LoVo (cell line): ENCODE results near the gene HDGFL2.

ENCODE experiments used
- DNase-seq: peaks from one replicate; pipeline ENCODE4 v3.0.0-alpha.2; 2016; ENCODE audit warnings: low spot score

Gene HDGFL2

DNA sequence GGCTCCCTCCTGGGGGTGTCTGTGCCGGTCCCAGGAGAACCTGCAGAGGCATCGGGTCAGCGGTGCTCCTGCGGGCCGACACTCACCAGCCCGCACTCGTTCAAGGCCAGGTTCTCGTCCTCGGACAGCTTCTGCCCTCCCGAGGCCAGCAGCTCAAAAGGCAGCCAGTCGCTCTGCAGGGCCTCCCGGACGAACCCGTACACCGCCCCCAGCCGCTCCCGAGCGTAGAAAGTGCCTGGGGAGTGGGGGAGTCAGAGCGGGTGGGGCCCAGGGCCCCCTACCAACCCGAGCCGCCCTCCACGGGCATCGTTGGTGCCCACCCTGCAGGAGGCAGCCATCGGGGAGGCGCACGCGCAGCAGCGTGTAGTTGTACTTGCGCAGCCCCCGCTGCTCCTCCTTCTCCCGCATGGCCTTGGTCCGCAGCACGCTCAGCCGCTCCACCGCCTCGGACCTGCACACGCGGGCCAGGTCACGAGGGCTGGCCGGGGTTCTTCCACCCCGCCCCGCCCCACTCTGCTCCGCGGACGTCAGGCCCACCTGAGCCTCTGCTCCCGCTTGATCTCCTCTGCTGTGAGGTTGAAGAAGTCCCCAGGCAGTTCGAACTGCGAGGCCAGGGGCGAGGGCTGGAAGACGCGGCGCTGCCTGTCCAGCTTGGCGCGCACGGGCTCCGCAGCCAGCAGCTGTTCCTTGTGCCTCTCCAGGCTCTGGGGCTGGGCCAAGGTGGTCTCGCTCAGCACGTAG, 26.0 kb upstream of the HDGFL2 start:
- no peak for DNase-seq

DNA sequence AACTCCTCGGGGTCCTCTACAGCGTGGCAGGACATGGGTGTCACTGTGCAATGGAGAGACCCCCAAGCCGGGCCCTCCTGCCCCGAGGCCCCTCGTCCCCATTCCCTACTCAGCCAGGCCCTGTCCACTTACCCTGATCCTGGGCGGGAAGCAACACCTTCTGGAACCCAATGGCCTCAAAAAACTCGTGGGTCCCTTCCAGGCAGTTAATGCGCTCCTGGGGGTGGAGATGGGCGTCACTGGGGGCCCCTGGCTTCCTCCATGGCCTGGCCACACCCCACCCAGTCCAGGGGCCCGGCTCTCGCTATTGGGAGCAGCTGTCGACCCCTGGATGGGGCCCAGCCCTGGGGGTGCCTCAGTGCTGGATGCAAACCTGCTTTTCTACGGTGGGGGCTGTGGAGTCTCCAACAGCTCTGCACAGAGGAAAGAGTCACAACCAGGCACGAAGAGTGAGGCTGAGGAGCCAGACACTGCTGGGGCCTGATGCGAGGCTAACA, 25.3 kb upstream of the HDGFL2 start:
- no peak for DNase-seq

DNA sequence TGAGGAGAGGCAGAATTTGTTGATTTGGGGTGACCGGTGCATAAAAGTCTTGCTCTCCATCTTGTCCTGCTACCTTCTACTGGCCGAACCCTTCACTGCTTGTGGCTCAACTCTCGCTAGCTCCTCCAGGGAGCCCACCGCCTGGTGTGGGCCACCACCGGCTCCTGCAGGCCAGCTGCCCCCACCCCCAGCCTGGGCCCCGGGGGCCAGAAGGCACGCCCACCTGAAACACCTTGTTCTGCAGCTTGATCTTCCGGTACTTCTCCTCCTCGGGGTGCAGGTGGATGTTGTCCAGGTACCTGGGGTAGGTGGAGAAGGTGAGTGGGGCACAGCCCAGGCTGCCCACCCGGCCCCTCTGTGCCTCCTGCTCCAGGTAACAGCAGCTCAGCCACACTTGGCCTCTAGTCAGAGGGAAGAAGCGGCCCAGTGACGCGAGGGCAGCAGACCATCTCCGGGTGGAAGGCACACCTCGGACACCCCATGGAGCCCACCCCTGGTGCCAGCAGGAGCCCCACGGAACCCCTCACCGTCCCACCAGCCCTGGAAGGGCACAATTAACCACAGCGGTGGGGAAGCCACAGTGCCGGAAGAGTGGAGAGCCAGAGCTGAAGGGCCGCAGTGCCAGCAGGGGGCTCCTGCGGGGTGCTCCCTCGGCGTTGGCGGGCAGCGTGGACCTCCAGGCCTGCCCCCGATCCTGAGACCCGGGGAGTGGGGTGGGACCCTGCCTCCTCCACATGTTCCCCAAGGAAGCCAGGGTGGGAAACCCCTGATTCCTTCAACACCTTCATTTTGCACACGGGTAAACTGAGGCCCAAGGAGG, 24.6 kb upstream of the HDGFL2 start:
- no peak for DNase-seq

DNA sequence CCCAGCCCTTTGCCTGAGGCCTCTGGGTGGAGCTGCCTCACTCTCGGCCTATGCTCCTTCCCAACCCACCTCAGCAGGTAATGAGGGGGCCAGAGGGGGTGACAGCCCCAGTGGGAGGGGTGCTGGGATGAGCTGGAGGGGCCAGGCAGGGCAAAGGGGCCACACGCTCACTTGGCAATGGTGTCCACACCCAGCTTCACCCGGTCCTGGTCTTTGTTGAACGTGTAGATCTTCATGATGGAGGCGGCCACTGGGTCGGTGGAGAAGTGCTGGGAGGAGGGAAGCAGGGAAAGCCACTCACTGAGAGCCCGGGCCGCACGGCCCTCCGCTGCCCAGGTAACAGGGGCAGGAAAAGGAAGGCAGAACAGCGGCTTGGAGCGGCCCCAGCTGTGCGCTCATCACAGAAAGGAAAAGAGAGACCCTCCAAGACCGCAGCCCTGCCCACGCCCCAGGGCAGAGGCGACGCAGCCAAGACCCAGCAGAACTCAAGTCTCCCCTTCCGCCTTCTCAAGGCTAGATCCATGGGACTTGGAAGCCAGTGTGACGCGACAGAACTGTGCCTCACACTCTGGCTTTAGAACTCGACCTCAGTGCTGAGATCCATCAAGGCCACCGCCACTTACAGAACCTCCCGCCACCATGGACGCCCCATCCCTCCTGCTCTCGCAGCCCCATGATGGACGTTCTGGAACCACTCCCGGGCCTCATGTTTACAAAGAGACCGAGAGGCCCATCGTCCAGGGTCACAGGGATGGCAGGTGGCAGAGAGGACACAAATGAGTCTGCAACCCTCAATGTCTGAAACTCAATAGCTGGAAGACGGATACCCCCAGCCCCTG, 23.7 kb upstream of the HDGFL2 start:
- no peak for DNase-seq

DNA sequence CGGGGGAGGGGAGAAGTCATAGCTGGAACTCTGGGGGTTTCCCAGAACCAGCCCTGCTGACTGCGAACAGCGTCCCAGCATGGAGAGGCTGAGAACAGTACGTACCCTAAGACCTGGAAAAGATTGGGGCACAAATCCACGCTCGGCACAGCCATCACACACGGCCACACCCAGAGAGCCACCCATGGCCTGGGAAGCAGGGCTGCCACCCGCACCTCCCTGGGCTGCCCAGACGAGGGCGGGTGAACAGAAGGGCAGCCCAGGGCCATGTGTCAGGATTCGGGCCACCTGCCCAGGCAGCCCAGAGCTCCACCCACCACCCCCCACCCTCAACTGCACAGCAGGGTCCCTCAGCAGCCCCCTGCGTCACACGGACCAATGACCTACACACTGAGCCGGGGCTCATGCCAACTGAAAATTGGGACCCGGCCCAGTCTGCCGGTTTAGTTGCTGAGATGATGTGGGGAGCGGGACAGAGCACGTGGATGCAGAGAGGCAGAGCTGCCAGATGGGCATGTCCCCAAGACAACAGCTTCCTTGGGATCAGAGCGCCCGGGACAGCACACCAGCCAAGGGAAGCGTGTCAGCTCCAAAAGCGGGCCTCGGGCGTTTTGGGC, 23.0 kb upstream of the HDGFL2 start:
- DNase-seq = no peak

DNA sequence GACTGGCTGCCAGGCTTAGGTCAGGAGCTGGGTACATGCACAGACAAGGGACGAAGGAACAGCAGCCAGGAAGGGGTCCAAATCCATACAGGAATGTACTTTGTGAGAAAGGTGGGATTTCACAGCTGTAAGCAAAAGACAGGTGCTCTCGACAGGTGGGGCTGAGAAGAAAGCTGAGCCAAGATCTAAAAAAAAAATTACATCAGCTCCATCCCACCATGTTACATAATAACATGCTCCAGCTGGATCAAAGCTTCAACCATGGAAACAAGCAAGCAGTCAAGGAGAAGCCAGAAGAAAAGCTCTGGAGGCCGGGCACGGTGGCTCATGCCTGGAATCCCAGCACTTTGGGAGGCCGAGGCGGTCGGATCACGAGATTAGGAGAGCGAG, 22.5 kb upstream of the HDGFL2 start:
- no peak for DNase-seq

DNA sequence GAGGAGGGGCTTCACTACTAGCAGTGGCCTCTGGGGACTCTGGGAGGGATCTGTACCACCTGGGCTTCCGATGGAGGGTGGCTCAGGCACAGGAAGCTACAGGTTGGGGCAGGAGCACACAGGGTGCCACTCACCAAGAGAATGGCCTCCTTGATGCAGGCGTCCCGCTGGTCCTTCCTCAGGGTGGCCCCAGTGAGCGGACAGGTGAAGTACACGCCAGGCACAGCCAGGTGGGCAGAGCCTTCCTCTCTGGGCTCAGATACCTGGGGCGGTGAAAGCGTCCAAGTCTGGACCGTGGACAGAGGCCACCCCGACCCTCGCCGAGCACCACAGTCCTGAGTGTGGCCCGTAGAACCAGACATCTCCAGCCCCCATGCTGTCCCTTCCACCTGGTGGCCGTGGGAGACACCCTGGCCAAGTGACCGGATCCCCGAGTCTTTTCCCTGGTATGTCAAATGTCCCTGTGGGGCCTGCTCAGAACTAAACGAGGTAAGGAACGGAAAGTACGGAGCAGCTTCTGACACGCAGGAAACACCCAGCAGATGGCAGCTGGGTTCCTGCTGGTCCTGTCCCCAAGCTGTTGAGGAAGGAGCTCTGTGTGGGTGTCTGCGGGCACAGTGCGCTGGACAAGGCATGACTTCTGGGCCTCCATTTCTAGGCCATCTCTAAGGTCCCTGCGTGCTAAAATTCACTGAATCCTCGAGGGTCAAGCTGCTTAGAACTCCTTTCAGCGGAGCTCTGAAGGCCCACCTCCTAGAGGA, 19.7 kb upstream of the HDGFL2 start:
- no peak for DNase-seq

DNA sequence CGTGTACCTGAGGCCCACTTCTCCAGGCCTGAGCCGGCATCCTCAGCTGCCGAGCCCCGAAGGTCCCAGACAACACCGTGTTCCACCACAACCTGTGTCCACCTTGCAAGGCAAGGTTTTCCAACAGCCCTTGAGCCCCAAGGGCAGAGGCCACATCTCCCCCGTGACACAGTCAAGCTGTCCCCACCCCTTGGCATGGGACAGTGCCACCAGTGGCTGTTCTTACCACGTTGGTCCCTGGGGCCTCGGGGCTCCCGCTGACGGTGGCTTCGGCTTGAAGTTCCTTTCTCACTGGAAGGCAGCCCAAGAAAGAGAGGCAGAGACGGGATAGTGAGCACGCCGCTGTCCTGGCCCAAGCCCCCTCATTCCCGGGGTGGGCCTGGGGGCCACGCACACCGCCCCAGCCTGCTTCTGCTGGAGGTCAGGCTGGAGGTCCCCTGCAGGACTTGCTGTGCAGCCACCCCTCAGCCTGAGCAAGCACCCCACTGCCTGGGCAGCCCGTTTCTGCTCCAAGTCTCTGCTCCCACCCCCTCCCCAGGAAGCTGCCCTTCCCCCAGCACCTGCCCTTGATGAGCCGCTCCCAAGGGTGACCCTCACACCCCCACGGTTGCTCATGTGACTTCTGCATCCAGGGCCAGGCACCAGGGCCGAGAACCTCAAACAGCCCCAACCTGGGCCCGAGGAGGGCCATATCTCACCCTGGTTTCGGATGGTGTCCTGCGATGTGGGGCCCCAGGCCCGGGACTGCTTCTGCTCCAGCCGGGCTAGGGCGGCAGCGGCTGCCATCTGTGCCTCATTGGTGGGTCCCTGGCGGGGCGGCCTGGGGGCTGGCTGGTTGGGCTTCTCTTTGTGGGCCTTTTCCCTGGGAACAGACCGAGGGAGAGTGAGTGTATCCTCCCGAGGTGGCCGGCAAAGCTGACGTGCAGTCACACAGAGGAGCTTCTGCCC, 18.6 kb upstream of the HDGFL2 start:
- DNase-seq = no peak

DNA sequence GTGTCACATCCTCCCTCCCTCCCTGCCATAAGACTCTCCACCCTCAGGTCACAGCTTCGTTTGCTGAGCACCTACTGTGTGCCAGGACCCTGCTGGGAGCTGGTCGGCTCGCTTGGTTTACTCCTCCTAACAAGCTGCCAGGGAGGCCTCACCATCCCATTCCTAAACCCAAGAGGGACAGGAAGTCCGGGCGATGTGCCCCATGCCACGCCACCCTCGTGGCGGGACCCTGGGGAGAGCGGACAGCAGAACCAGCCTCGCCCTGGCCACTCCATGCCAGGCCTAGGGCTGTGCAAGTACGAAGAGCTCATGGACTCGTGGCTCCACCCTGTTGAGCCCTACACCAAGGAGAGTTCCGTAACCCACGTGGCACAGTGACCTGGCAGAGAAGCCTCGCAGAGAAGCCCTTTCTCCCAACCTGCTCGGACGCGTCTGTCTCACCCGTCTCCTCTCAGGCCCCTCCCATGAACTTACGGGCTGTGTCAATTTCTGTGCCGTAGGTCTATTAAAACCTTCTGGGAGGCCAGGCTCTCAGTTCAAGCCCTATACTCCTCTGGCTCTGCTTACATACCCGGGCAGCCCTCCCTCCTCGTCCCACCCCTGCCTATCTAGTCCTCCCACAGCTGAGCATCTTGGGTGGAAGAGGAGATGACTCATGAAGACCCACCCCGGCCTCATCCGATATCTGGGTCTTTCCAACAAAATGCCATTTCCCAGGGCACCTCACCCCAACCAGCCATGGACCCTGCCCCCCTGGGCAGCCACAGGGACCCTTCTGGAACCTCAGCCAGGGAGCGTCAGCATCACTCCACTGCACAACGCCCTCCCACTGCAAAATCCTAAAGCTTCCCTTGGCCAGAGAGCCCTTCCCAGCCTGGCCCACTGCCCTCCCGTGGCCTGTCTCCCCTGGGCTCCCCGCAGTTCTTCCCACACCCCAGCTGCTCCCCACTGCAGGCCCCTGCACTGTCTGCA, 17.1 kb upstream of the HDGFL2 start:
- DNase-seq = no peak

DNA sequence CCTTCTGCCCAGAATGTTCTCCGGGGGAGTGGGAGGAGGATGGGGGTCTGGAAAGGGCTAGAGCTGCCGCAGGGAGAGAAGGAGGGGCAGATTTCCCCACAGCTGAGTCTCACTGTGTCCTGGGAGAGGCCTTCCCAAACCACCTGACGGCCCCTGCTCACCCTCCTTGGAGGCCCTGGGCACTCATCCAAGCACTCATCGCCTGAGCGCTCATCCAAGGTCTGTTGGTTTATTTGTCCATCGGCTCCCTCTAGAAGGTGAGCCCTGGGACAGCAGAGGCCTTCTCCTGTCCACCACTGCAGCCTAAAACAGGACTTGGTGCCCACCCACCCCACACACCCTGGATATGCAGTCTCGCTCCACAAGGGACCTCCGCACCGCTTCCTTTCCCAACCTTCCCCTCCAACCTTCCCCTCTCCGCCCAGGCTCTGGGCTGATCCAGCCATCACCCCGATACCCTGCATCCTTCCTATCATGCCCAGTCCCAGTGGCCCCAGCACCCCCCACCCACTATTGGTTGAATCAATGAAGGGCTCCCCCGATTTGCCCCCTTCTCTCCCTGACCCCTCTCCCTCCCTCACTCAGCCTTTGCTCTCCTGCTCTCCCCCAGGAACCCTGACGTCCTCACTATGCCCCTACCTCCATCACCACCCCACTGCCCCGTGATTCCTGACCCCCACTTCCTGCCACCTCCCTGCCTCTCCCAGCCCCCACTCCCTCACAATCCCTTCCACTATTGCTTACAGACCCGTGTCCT, 16.2 kb upstream of the HDGFL2 start:
- no peak for DNase-seq

DNA sequence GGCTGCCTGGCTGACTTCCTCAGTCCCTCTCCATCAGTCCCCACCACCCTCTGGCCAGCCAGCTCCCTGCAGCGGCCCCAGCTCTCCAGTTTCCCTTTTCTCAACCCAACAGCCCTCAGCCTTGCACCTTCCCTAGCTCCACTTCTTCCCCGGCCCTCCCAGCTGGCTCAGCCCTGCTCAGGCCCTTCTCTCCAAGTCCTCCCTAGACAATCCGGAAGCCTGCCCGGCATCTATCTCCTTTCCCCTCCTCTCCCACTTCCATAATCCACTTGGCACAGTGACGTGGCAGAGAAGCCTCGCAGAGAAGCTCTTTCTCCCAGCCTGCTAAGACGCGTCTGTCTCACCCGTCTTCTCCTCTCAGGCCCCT, 15.6 kb upstream of the HDGFL2 start:
- no peak for DNase-seq

DNA sequence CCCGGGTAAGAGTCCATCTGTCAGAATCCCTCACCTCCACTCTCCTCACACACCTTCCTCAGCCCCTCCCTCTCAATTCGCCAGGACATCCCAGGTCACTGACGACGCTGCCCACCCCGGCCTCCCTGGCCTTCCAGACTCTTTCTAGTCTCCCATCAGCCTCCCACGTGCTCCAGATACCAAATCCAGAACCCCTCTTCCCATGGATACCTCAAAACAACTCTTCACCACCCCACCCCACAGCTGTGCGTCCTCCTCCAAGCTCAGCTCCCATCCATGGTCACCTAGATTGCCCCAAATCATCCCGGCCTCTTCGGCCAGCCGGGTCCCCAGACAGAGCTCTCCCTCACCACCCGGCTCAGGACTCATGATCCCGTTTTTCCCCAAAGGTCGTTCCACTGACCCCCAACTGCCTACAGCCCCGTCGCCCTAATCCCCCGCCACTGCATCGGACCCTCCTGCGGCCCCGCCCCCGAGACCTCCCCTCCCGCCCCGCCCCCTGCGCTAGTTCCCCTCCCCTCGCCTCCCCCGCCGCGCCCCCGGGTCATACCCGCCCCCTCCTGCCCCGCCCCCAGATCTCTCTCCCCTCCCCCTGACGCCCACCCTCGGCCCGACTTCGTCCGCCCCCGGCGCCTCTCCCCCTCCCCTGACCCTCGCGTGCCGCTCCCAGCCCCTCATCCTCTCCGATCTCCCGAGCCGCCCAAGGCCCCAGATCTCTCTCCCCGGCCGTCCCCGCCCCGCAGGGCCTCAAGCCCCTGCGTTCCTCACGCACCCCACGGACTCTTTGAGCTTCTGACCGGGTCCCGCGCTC, 15.0 kb upstream of the HDGFL2 start:
- peak; percentile 35 for DNase-seq

DNA sequence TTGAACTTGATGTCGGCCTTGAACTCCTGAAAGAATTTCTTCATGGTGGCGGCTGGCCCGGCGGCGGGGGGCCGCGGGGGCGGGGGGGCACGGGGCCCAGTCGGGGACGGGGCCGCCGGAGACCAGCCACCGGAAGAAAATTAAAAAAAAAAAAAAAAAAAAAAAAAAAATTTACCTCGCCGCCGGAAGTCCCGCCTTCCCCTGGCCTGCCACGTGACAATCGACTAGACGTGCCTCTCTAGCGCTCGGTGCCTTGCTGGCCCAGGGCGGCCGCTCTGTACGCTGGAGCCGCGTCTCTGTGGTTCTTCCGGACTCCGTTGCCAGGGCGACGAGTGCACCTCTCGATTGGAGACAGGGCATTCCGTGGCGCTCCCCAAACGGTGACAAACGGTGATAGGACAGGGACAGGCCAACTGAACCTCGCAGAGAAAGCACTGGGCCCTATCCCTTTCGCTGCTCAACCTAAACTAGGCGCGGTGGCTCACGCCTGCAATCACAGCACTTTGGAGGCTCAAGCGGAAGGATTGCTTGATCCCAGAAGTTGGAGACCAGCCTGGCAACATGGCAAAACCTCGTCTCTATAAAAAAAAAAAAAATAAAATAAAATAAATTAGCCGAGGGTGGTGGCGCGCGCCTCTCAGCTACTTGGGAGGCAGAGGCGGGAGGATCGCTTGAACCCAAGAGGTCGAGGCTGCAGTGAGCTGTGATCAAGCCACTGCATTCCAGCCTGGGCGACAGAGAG, 14.3 kb upstream of the HDGFL2 start, which contains the start of gene UBXN6:
Gene UBXN6 (minus strand): TSS at position 141 of the 742 bp plus-strand sequence. CDS start 97 bp downstream, at position 44.
- peak; percentile 97 for DNase-seq

DNA sequence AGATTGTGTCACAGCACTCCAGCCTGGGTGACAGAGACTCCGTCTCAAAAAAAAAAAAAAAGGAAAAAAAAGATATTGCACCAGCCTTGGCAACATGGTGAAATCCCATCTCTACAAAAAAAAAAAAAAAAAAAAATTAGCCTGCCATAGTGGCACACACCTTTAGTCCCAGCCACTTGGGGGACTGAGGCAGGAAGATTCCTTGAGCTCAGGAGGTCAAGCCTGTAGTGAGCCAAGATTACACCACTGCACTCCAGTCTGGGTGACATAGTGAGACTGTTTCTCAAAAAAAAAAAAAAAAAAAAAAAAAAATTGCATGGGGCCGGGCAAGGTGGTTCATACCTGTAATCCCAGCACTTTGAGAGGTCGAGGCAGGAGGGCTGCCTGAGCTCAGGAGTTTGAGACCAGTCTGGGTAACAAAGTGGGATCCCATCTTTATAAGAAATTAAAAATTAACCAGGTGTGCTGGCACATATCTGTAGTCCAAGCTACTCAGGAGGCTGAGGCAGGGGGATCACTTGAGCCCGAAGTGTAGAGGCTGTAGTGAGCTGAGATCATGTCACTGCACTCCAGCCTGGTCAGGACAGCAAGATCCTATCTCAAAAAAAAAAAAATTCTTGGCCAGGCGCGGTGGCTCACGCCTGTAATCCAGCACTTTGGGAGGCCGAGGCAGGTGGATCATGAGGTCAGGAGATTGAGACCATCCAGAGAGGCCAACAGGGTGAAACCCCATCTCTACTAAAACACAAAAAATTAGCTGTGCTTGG, 7.1 kb upstream of the HDGFL2 start:
- no peak for DNase-seq

DNA sequence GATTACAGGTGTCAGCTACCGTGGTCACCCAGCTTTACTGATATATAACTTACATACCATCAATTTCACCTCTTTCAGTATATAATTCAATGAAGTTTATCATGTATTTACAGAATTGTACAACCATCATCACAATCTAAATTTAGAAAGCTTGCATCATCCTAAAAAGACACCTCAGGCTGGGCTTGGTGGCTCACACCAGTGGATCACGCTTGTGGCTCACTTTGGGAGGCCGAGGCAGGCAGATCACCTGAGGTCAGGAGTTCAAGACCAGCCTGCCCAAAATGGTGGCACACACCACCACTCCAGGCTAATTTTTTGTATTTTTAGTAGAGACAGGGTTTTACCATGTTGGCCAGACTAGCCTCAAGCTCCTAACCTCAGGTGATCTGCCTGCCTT, 4.3 kb upstream of the HDGFL2 start:
- DNase-seq = no peak
